Pancreas (tissue), 10 donors: ENCODE measurements around the gene KANK3. TPM values are rescaled to one million over a fixed set of nuclear protein-coding genes. Genes with fewer than 3 reads are reported as not detected.
"Not testable (repeated sequence)": the region's sequence is repeated elsewhere in the genome, so short reads cannot be mapped to it uniquely, and the experiment has no call there.

Source experiments
- ATAC-seq, 4 donors: fragments of 200-7000 bp; cut with Tn5 transposase; one replicate each; pipeline versions ENCODE4 v1.8.0 to v1.9.1; 2020; ENCODE audit warnings: mild to moderate bottlenecking in 4 of 4, moderate library complexity in 4 of 4
- DNase-seq, 6 donors: peaks; one replicate each; pipeline ENCODE4 v3.0.0-alpha.2; 2020
- FAIRE-seq: peaks from 2 replicates; lab custom pipeline; 2012; peaks lifted over from hg19 to GRCh38; lab: Jason Lieb, UNC
- H3K27ac ChIP-seq, 4 donors: fragments of 200-600 bp; sonication (generic); 1 replicate in 3 of 4; 2 replicates in 1 of 4; pipeline versions ENCODE4 v1.5.0 to v1.8.0; 2020
- H3K27me3 ChIP-seq, 4 donors: fragments of 200-600 bp; one replicate each; pipeline ENCODE4 v1.8.0; 2021
- H3K36me3 ChIP-seq, 3 donors: fragments of 200-600 bp; sonication (generic) in 1 of 3; one replicate each; pipeline versions ENCODE4 v1.5.0 to v1.8.0; 2020 to 2021
- H3K4me1 ChIP-seq, 3 donors: fragments of 200-600 bp; one replicate each; pipeline ENCODE4 v1.8.0; 2021
- H3K4me3 ChIP-seq, 4 donors: fragments of 200-600 bp; sonication (generic) in 2 of 4; one replicate each; pipeline versions ENCODE4 v1.5.0 to v1.8.0; 2020 to 2021
- H3K9me3 ChIP-seq, 4 donors: fragments of 200-600 bp; one replicate each; pipeline ENCODE4 v1.8.0; 2021
- WGBS, 2 donors: extraction: QIAGEN DNeasy Blood & Tissue Kit; methylation state at CpG; one replicate each; pipeline ENCODE4 v1.1.7; 2013; 5-methylcytosine and 5-hydroxymethylcytosine counted together
- intact Hi-C, 3 donors: fragments of 100-400 bp; cut with DNase I; formaldehyde crosslinking; loops; one replicate each; pipeline versions ENCODE4 v1.11.1 to v1.14.2; 2022
- polyA plus RNA-seq, 2 donors: library from polyadenylated mRNA; stranded (reverse); fragments of 200-250 nt; gene quantifications; one replicate each; pipeline ENCODE4 v1.2.3, GENCODE V29; 2013
- total RNA-seq, 6 donors: library from RNA; stranded (reverse); fragmentation: NEBNext Ultra II Directional in 4 of 6; extraction: Animal tissue kit (Norgen Biotek cat#: 25700) in 4 of 6; gene quantifications; one replicate each; pipeline versions ENCODE4 v1.2.1 to v1.2.4, GENCODE V29; 2021 to 2023
- TF ChIP-seq, protein P1 (sequence below), 4 donors: fragments of 200-600 bp; sonication (generic) in 3 of 4; IDR thresholded peaks; one replicate each; pipeline versions ENCODE4 v1.5.0 to v1.8.0; 2021; ENCODE audit warnings: antibody characterized with exemption in 4 of 4
- donor health status: healthy with polysubstance abuse.
- donor health status: DM: no; HTN: no; CAD: no; lungs with moderate emphysema.
- donor health status: DM: no; HTN: no; CAD: no.
- donor health status: control.
- donor health status: control.
- donor health status: Bipolar disorder and iron deficiency.
- donor health status: DM: yes; HTN: yes; CAD: no.
- donor health status: DM: no; HTN: no; CAD: no.
- donor health status: DM: no; HTN: no; CAD: no.
- donor health status: DM: yes; HTN: yes; CAD: no.

KANK3 gene
- total and polyA plus RNA-seq, 8 donors, result 1.7 to 17.9 (median 2.0) TPM

DNA sequence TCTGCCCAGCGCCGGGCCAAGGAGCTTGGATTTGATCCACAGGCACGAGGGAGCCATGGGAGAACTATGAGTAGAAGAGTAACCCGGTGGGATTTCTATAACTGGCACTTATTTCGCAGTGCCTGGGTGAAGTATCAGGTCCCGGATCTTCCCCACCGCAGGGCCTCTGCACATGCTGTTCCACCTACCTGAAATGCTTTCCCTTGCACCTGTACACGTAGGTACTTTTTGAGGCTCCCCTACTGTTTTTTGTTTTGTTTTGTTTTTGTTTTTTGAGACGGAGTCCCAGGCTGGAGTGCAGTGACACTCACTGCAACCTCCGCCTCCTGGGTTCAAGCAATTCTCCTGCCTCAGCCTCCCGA, 402 bp upstream of the KANK3 start:
- no peaks in the 10 kb centered on the region for H3K27me3 ChIP-seq
- H3K36me3 ChIP-seq, result no peaks in the 10 kb centered on the region
- FAIRE-seq (no peak), DNase-seq (no peak), ATAC-seq (no peak)
- no peaks in the 10 kb centered on the region for H3K9me3 ChIP-seq
- H3K27ac ChIP-seq, result no peak overlapping the region
- H3K4me1 ChIP-seq, result no peaks in the 10 kb centered on the region
- intact Hi-C loops, result no loop called here
- 34 to 40% methylated on average over 11 of the region's 11 CpGs for WGBS, 2 donors
- TF ChIP-seq, protein P1, sequence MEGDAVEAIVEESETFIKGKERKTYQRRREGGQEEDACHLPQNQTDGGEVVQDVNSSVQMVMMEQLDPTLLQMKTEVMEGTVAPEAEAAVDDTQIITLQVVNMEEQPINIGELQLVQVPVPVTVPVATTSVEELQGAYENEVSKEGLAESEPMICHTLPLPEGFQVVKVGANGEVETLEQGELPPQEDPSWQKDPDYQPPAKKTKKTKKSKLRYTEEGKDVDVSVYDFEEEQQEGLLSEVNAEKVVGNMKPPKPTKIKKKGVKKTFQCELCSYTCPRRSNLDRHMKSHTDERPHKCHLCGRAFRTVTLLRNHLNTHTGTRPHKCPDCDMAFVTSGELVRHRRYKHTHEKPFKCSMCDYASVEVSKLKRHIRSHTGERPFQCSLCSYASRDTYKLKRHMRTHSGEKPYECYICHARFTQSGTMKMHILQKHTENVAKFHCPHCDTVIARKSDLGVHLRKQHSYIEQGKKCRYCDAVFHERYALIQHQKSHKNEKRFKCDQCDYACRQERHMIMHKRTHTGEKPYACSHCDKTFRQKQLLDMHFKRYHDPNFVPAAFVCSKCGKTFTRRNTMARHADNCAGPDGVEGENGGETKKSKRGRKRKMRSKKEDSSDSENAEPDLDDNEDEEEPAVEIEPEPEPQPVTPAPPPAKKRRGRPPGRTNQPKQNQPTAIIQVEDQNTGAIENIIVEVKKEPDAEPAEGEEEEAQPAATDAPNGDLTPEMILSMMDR (IDR thresholded peaks at IDR 0.05), result no peak
- H3K4me3 ChIP-seq, result peak overlapping the region in 1 of 4 donors; percentile 43

DNA sequence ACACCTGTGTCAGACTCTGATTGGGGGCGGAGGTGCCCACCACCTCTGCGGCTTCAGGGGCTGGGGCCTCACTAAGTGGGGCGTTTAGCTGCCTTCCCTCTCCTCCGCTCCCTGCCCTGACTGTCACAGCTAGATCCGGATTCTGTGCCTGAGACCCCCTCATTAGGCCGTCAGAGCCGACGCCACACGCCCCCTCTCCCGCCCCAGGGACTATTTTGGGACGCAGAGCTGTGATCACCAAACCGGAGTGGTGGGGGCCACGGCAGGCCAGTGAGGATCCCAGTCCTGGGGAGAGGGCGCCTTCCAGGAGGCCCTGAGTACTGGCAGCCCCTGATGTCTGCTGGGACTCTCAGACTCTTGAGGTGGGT, 762 bp downstream of the KANK3 start:
- H3K9me3 ChIP-seq, result no peaks in the 10 kb centered on the region
- H3K4me3 ChIP-seq, result peak overlapping the region in 1 of 4 donors; percentile 43
- 49 to 58% methylated on average over 12 to 14 of the region's 14 CpGs for WGBS, 2 donors
- peak in 1 of 6 donors; percentile 72 for DNase-seq
- H3K4me1 ChIP-seq, result no peaks in the 10 kb centered on the region
- TF ChIP-seq, protein P1 (IDR thresholded peaks at IDR 0.05), result no peak
- no peaks in the 10 kb centered on the region for H3K36me3 ChIP-seq
- FAIRE-seq, result no peak
- intact Hi-C loops, result no loop called here
- peak in 2 of 4 donors; percentile 6 to 7 for ATAC-seq
- H3K27ac ChIP-seq, result no peak overlapping the region
- H3K27me3 ChIP-seq, result no peaks in the 10 kb centered on the region

DNA sequence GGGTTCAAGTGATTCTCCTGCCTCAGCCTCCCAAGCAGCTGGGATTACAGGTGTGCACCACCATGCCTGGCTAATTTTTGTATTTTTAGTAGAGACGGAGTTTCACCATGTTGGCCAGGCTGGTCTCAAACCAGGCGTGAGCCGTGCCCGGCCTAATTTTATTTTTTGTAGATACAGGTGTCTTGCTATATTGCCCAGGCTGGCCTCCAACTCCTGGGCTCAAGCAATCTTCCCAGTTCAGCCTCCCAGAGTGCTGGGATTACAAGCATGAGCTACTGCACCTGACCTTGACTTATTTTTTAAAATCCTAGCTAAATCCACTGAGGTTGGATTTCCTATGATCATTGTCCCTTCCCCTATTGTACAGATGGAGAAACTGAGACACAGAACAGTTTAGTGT, 1.6 kb downstream of the KANK3 start:
- FAIRE-seq, H3K27ac ChIP-seq, ATAC-seq, intact Hi-C loops, H3K9me3 ChIP-seq, H3K4me3 ChIP-seq, H3K36me3 ChIP-seq, H3K4me1 ChIP-seq, H3K27me3 ChIP-seq: not testable (repeated sequence)
- peak in 1 of 6 donors; percentile 6 for DNase-seq
- WGBS, 2 donors, result 89 to 99% methylated on average over 4 of the region's 4 CpGs

DNA sequence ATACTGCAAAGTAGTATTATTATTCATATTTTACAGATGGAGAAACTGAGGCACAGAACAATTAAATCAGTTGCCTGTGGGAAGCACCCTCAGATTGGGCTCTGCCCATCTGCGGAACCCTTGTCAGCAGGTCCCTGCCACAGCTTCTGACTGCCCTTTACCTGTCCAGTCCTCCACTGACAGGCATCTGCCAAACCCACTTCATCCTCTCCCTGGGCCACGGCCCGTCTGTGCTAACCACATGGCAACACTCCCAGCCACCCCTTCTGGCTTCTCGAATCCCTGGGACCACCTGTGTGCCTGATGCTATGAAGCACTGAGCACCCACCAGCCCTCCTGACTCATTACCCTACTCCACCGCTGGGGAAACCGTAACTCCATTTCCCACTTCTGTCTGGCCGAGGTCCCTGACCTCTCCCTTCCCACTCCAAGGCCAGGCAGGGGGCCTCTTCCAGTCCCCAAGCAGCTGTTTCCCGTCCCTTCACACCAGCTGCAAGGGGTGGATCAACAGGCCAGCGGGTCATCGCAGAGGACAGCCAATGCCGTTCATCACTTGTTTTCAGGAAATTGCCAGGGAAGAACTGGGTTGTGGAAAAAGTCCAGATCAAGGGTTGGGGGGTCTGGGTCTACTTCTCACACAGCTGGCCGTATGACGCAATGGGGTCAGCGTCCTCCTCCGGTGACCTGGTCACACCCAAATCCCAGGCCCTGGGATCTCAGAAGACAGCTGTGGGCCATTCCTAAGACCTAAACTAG, 2.5 kb downstream of the KANK3 start:
- FAIRE-seq (no peak), DNase-seq (peak in 1 of 6 donors; percentile 36), ATAC-seq (no peak)
- H3K27me3 ChIP-seq, result peaks cover 0 to 6% (median 0%) of the 10 kb centered on the region in 4 donors
- H3K4me1 ChIP-seq, result no peaks in the 10 kb centered on the region
- H3K9me3 ChIP-seq, result no peaks in the 10 kb centered on the region
- no peak overlapping the region for H3K4me3 ChIP-seq
- H3K36me3 ChIP-seq, result no peaks in the 10 kb centered on the region
- 28 to 42% methylated on average over 15 of the region's 15 CpGs for WGBS, 2 donors
- intact Hi-C loops, result no loop called here
- TF ChIP-seq, protein P1 (IDR thresholded peaks at IDR 0.05), result no peak
- H3K27ac ChIP-seq, result no peak overlapping the region

DNA sequence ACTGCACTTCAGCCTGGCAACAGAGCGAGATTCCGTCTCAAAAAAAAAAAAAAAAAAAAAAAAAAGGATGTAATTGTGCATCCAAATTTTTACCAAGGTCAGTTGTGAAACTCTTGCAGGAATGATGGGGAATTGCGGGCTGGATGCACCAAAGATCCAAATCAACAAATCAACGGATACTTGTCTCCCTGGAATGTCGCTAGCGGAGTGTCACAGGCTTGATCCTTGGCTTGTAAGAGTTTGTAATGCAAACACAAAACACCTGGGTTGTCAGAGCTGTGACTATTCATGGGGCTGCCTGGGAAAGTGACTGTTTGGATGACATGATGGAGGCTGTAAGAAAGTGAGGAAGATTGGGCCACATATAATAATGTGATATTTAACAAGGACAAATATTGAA, 4.2 kb downstream of the KANK3 start:
- ATAC-seq, result no peak
- no peak for FAIRE-seq
- peak in 1 of 6 donors; percentile 3 for DNase-seq
- H3K4me3 ChIP-seq, result no peak overlapping the region
- WGBS, 2 donors, result 50 to 52% methylated on average over 6 of the region's 6 CpGs
- H3K9me3 ChIP-seq, result no peaks in the 10 kb centered on the region
- peaks cover 0 to 16% (median 3%) of the 10 kb centered on the region in 4 donors for H3K27me3 ChIP-seq
- no peaks in the 10 kb centered on the region for H3K36me3 ChIP-seq
- TF ChIP-seq, protein P1 (IDR thresholded peaks at IDR 0.05), result no peak
- no peak overlapping the region for H3K27ac ChIP-seq
- intact Hi-C loops, result no loop called here
- peaks cover 0 to 3% (median 0%) of the 10 kb centered on the region in 3 donors for H3K4me1 ChIP-seq
